GM18498 (cell line): ENCODE results near the gene COL16A1.

Experiments used
- ATAC-seq: cut with Tn5 transposase; IDR thresholded peaks from one replicate; pipeline ENCODE4 v1.9.1; 2021; ENCODE audit warnings: mild to moderate bottlenecking, moderate library complexity; ENCODE audit not compliant: unreplicated experiment

The COL16A1 gene

DNA sequence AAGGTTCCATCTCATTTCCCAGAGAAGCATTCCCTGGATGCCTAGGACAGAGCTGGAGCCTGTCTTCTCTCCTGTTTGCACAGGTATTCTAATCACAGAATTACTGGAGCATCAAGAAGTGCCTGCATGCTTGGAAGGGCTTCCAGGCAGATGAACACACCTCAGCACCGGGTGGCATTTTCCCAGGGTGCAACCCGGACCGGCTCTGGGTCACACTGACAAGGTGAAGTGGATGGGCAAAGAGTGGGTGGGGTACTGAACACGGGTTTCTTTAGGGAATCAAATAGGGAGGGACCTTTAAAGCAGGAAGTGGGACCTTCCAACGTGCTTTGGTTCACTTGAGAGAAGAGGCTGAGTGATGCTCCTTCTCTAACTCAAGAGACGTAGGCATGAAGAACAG, 52.1 kb downstream of the COL16A1 start:
- no peak for ATAC-seq

DNA sequence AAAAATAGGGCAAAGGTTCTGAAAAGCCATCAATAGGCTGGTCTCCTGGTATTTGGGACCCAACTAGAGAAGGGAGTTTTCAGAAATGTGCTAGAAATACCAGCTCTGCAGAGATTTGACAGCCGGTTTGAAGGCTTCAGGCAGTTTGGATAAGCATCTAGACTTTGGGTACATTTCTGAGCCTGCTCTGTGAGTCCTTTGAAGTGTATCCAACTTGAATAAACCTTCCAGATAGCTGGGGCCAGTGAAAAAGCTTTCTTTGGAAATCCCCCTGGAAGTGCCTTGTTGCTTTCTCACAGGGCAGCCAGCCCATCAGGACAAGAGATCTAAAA, 52.8 kb downstream of the COL16A1 start:
- no peak for ATAC-seq

DNA sequence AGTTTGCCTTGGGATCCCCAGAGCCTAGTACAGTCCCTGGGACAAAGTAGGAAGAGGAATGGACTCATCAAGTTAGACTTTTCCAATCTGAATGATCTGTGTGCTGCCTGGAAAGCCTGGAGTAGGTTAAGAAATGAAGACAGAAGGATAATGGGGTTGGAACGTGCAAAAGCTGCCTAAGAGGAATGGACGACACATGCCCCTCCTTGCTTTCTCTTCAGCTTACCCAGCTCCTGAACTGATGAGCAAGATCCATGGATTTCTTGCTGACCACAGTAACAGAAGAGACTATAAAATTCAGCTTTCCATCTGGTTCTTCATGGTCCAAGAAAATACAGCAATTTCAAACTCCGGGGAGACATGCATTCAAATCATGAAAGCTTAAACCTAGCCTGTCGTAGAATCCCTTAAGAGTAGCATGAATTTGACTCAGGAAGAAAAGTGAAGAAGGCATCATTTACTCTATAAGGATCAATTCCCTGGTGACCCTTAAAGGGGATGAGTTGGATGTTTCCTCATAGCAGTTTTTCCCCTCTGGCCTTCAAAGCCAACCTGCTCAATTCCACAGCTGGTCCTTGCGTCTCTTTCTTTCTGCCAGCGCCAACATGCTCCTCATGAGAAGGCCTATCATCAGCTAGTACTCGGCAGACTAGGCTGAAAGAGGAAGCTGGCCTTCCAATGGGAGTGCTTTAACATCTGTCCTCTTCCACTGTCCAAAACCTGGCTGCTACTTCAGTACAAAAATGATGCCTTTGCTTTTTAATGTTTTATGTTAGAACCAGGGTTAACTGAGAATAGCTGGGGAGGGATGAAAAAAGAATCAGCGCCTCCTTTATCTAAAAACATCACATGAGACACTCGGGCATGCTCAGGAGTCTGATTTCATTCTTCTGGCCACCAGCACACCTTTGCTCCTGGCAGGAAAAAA, 53.4 kb downstream of the COL16A1 start:
- ATAC-seq: no peak

DNA sequence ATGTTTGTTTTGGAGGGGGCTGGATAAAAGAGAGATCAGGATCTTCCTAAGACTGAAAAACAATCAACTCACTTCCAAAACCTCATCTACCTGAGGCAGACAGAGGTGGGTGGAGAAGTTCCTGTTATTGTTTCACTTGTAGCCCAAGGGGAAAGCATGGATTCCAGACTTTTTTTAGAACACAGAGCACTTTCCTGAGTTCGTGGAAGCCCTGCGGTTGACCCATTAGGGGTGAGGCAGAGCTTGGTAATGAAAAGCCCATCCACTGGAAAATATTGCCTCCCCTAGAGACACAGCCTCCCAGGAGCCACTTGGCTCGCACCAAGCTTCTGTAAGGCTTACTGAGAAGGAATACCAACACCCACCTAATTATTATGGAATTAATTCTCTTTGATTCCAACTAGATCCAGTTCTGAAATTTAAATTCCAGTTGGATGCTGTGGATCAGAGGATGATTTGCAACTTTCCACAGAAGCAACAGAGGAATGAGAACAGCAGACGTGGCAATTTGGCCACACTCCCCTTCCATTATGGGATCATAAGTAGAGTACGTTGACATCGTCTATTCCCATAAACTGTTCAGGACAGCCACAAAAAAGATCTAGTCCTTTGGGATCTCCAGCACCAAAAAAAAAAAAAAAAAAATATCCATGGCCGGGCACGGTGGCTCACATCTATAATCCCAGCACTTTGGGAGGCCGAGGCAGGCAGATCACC, 55.0 kb downstream of the COL16A1 start:
- ATAC-seq: no peak

DNA sequence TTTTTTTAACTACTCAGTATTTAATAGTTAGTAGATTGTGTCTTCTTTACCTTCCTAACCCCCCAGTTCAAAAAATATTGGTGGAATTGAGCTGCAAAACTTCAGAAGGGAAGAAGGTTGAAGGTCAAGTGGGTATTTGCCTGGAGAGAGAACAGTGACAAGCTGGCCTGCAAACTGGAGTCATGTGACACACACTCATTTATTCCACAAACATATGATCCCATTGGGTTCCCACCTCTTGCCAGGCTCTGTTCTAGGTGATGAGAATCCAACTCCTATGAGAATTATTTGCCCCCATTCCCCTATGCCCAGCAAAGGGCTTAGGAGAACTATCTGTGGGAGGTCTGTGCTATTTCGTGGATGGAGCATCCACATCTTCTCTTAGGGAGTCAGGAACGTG, 55.6 kb downstream of the COL16A1 start:
- ATAC-seq: no peak

DNA sequence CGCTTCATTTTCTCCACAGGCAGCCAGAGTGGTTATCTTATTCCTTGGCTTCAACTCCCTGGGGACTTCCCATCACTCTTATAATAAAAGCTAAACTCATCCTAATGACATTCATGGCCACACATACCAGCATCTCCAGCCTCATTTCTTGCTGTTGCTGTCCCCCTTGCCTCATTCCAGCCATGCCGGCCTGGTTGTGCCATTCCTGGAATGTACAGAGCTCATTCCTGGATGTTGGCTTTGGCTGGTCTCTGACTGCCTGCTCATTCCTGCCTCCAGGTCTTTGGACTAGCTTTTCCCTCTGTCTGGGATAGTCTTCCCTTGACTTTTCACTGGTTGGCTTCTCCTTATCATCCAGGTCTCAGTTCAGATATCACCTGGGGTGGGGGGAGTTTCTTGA, 56.7 kb downstream of the COL16A1 start:
- ATAC-seq: no peak

DNA sequence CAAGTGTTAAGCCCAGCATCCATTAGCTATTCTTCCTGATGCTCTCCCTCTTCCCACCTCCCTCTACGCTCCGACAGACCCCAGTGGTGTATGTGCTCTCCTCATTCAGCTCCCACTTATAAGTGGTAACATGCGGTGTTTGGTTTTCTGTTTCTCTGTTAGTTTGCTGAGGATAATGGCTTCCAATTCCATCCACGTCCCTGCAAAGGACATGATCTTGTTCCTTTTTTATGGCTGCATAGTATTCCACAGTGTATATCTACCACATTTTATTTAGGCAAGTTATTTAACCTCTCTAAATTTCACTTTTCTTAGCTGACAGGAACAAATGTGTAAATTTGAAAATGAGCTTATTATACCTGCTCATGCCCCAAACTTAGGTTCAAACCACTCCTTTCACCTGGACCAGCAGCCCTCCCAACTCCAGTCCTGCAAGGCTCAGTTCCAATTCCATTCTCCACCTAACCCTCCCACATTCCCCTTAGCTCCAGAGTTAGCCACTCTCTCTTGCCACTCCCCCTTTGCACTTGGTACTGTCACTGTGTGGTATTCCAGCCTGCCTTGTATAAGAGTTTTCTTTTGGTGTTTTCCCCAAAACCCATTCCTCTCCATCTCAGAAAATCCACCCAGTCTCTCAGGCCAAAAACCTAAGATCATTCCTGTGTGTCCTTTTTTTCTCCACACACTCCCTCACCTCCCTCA, 57.4 kb downstream of the COL16A1 start:
- ATAC-seq: no peak

DNA sequence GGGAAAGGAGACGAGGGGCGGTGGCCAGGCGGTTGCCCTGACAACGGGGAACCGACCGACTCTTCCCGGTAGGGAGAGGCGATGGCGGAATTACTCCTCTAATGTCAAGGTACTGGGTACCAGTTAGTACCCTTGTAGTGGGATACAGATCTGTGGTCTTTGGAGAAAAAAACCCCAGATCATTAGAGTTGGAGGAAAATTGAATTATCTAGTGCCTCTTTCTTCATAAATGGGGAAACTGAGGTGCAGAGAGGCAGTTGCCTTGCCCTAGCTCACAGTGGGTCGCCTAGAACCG, 58.6 kb downstream of the COL16A1 start:
- ATAC-seq: no peak

DNA sequence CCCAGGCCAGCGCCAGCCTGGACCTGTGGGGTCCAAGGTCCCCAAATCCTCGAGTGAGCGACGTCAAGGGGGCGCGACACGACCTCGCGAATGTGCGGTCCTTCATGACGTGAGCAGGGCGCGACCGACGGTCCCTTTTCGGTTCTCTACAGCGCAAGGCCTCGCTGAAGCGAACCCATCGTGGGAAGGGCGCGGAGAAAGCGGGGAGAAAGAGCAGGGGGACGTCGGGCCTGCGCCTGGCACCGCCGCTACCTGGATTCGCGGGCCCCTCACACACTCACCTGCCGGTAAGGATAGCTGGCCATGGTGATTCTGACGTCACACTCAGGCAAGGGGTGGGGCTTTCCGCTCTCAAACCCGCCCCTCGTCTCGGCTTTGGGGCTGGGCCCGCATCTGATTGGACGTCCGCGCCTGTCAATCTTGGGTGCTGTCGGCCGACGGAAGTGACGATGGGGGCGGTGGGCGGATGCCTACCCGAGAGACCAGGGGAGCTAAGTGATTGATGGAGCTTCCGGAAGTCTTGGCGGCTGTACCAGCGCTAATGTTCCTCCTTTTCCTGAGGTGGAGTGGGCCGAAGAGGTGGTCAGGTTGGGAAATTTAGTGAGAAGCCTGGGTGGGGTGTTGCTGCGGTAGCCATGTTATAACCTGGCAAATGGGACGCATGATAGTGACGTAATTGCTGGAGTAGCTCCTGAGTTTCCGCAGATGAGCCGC, 59.1 kb downstream of the COL16A1 start, which contains the start of gene PEF1:
Gene PEF1 (minus strand): TSS at position 317 of the 714 bp plus-strand sequence. CDS start 12 bp downstream, at position 305.
- ATAC-seq: peak; percentile 92

DNA sequence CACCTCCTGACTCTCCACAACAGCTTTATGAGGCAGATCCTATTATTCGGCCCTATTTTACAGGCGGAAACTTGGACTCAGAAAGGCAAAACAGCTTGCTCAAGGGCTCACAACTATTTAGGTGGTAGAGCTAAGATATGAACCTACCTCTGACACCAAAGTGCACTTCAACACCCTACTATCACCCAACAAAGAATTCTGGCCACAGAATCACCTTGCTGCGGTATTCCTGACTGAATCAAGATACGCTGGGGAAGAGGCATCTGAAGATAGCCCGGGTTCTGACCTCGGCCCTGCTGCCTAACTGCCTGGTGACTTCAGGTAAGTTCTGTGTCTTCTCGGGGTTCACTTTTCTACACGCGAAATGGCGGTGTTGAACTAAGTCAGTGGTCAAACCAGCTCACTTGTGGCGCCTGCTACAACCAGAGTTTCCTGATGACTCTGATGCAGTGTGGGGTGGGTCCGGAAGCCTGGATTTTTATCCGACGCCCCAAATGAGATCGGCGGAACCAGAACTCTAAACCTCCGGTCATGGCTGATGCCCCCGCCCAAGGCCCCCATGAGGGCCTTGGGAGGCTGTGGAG, 59.7 kb downstream of the COL16A1 start:
- no peak for ATAC-seq

DNA sequence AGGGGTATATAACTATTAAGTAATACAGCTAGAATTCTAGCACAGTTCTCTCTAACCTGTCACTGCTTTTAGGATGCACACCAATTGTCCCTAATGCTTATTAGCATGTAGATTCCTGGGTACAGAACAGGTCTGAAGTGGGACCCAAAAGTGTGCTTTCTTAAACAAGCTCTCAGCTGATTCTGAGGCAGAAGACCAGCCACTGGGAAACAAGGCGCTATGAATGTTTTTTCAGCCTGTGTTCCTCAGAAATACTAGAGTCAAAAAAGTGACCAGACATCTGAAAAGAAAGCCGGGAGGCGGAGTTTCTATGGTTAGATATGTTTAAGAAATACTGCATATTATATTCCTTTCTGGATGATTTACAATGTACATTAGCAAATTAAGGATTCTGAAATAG, 60.9 kb downstream of the COL16A1 start:
- no peak for ATAC-seq

DNA sequence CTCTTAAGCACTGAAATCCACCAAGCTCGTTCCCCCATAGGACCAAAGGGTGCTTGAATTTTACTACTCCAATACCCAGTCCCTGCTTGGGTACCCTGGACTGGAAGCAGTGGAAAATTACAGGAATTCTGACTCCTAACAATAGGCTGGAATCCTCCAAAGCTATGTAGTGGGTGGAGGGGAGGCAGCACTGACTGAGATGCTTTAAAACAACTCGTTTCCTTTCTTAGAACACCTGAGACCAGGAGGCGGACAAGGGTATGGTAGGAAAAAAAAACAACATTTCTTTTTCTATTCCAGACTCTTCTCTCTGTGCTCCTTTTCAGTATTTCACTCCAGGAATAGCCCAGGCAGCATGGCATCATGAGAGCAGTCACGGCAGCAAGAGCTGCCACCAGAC, 61.5 kb downstream of the COL16A1 start:
- no peak for ATAC-seq

DNA sequence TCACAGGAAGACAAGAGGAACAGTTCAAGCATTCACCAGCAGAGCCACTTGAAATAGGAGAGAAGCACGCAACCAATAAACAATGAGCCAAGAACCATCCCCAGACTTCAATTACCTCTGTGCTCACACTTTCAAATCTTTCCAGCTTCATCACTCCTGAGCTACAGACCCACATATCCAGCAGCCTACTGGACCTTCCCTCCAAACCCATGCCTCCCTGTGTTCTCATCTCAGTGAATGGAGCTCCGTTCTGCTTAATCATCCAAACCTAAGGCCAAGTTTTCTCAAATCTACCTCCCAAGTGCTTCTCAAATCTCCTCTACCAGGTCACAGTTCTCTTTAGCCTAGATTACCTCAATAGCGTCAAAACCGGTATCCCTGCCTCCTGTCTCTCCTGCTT, 62.9 kb downstream of the COL16A1 start:
- ATAC-seq: no peak

DNA sequence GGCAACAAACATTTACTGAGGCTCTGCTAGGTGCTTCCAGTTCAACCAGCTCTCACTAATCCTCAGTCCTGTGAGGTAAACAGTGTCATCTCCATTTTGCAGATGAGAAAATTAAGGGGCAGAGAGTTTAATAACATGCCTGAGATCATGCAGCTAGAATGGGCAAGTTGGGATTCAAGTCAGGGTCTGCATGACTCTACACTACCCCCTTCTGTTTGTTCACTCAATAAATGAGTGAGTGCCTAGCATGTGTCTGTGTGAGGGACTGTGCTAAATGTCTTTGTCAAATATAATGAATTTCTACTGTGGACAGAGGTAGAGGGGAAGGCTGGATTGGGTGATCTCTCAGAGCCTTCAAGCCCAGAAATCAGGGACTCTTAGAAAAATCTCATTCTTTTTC, 63.6 kb downstream of the COL16A1 start:
- ATAC-seq: no peak

DNA sequence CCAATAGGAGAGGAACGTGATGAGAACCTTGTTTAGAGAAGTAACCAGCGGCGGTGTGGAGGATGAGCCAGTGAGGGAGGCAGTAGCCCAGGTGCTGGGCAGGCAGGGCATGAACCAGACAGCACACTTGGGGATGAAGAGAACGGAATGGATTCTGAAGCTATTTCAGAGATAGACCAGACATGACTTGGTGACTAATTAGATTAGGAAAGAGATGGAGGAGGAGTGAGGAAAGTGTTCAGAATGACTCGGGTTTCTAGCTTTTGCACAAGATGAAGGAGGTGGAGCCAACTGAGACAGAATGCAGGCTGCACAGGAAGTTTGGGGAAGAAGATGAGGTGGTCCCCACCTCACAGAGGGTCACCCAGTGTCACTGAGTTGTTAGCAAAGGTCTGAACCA, 64.3 kb downstream of the COL16A1 start:
- ATAC-seq: no peak

DNA sequence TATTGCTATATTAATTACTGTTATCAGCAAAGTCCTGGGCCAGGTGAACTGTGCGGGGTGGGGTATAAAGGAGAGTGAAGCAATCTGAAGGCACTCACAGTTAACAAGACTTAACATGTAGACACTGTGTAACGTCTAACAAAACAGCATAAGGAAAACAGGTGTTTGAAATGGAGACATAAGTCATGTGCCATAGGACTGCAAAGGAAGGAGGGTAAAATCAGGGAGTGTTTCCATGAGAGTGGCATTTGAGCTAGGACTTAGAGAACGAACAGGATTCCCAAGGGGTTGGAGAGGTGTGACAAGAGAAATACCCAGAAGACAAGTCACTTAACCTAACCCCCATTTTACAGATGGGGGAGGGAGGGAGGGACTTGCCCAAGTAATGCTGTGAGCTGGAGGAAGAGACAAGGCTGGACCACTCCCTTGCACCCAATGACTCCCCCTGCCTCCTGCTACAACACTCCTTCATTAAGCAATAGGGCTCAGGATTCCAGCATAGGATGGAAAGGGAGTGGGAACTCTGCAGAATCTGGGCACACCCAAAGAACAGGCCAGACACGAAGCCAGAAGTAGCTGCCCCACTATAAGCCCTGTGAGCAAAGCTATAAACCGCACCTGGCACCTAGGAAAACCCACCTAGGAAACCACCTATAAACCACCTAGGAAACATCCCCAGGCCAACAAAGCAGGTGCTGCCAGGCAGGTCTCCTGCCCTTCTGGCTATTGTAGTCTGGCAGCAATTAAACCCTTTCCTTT, 65.7 kb downstream of the COL16A1 start:
- no peak for ATAC-seq

DNA sequence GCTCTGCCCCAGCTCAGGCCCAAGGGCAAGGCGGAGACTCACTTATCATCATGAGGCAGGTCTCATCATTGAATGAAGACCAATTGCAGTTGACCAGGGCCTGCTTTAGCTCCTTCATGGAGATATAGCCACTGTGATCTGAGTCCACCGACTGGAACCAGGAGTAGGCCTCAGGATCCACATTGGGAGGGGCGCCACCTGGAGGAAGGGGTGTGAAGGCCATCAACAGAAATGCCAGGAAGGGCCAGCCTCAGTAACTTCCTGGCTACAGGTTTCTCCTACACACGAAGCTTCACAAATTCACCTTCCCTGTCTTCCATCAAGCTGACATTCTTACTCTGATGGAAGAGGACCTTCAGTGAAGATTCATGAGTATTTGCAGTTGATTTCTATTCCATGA, 70.7 kb downstream of the COL16A1 start:
- no peak for ATAC-seq

DNA sequence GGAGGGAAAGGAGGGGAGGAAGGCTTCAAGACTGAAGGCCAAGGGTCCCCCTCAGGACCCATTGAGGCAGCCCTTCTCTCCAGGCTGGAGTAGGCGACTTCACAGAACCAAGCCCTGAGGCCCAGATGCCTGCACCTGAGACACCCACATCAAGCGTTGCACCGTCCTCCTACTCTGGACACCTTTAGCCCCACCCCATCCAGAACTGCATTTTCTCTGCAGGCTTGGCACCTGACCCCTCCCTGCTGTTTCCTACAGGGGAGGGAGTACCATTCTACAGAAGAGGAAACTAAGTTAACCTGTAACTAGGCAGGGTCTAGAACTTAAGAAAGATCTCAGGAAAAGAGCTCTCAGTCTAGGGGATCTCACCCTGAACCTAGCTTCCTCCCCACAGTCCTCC, 71.2 kb downstream of the COL16A1 start:
- ATAC-seq: no peak

DNA sequence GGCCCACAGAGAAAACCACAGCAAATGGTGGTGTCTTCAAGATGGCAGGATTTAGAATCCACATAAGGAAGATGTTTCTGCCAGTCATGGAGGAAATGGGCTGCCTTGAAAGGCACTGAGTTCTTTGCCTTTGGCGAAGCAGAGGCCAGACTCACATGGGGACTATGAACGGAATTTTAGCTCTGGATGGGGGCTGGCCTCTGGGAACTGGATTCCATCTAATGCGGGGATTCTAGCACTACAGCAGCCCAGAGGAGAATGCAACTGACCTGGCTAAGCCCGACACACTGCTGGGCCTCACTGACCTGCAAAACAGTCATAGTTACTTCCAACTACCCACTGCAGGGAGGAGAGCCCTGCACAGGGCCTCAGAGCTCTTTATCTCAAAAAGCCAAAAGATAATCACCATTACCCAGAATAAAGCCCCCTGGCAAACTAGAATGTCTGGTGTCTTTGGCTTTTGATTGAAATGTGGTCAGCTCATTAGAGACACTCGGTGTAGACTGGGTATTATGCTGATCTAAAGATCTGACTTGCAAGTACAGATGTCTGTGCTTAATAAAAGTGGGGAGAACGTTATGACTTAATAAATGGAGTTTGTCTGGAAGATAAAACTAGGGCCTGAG, 74.8 kb downstream of the COL16A1 start:
- ATAC-seq: no peak
